Spleen (tissue), 11 donors: ENCODE data around the gene FHIT. TPM values are rescaled to one million over a fixed set of nuclear protein-coding genes. Genes with fewer than 3 reads are reported as not detected.

ENCODE experiments used
- DNase-seq: peaks from one replicate; pipeline ENCODE4 v3.0.0-alpha.2; 2020
- H3K27ac ChIP-seq, 8 donors: fragments of 200-600 bp; sonication (generic) in 7 of 8; 1 replicate in 4 of 8; 2 replicates in 4 of 8; pipeline versions ENCODE4 v1.5.0 to v1.8.0; 2016 to 2021; ENCODE audit warnings: inconsistent platforms in 4 of 8, mild to moderate bottlenecking in 4 of 8, moderate library complexity in 1 of 8
- H3K27me3 ChIP-seq, 7 donors: fragments of 200-600 bp; sonication (generic) in 6 of 7; replicated peaks in 1 of 7; 1 replicate in 4 of 7; 2 replicates in 3 of 7; pipeline versions ENCODE4 v1.5.0 to v1.8.0; 2016 to 2021; ENCODE audit warnings: inconsistent platforms in 3 of 7, mild to moderate bottlenecking in 1 of 7
- H3K36me3 ChIP-seq, 6 donors: fragments of 200-600 bp; sonication (generic) in 5 of 6; 1 replicate in 4 of 6; 2 replicates in 2 of 6; pipeline versions ENCODE4 v1.5.0 to v1.8.0; 2016 to 2021; ENCODE audit warnings: inconsistent platforms in 2 of 6
- H3K4me1 ChIP-seq, 6 donors: fragments of 200-600 bp; sonication (generic) in 5 of 6; 1 replicate in 3 of 6; 2 replicates in 3 of 6; pipeline versions ENCODE4 v1.5.0 to v1.8.0; 2016 to 2021; ENCODE audit warnings: inconsistent platforms in 3 of 6
- H3K4me3 ChIP-seq, 8 donors: fragments of 200-600 bp; sonication (generic) in 7 of 8; 1 replicate in 4 of 8; 2 replicates in 4 of 8; pipeline versions ENCODE4 v1.5.0 to v1.8.0; 2016 to 2021; ENCODE audit warnings: inconsistent platforms in 4 of 8, mild to moderate bottlenecking in 4 of 8, moderate library complexity in 2 of 8
- H3K9me3 ChIP-seq, 8 donors: fragments of 200-600 bp; sonication (generic) in 7 of 8; 1 replicate in 4 of 8; 2 replicates in 4 of 8; pipeline versions ENCODE4 v1.5.0 to v1.8.0; 2016 to 2021; ENCODE audit warnings: inconsistent platforms in 4 of 8
- POLR2A ChIP-seq, 3 donors: fragments of 450-650 bp; IDR thresholded peaks; one replicate each; pipeline ENCODE4 v1.5.1; 2017; ENCODE audit warnings: antibody characterized with exemption in 3 of 3, mild to moderate bottlenecking in 1 of 3
- POLR2AphosphoS5 ChIP-seq, 3 donors: sonication (generic); formaldehyde crosslinking; IDR thresholded peaks; one replicate each; pipeline ENCODE4 v1.5.1; 2017; ENCODE audit warnings: antibody characterized with exemption in 3 of 3
- WGBS, 5 donors: extraction: QIAGEN DNeasy Blood & Tissue Kit in 3 of 5; methylation state at CpG; one replicate each; pipeline versions ENCODE4 v1.1.5 to v1.1.7; 2013 to 2018; 5-methylcytosine and 5-hydroxymethylcytosine counted together
- intact Hi-C: fragments of 100-400 bp; cut with DNase I; formaldehyde crosslinking; loops from one replicate; pipeline ENCODE4 v1.15.0; 2023; ENCODE audit warnings: low total_unique reads
- polyA plus RNA-seq, 3 donors: library from polyadenylated mRNA; stranded (reverse); fragments of 200-250 nt; gene quantifications; one replicate each; pipeline ENCODE4 v1.2.1, GENCODE V29; 2013
- total RNA-seq, 7 donors: library from RNA; depleted of rRNA in 3 of 7; stranded (reverse); fragments of >200 nt in 3 of 7; fragmentation: NEBNext Ultra II Directional in 4 of 7; extraction: Animal tissue kit (Norgen Biotek cat#: 25700) in 4 of 7; gene quantifications; one replicate each; pipeline versions ENCODE4 v1.1.0 to v1.2.1, GENCODE V29; 2016 to 2021
- TF ChIP-seq, protein P1 (sequence below), 11 experiments: fragments of 200-600 bp in 7 of 11; fragments of 450-650 bp in 4 of 11; sonication (generic) in 4 of 11; IDR thresholded peaks in 8 of 11; conservative IDR thresholded peaks in 3 of 11; 1 replicate in 7 of 11; 2 replicates in 4 of 11; pipeline versions ENCODE4 v1.4.0 to v1.8.0; 2016 to 2021; ENCODE audit warnings: antibody characterized with exemption in 11 of 11, inconsistent platforms in 4 of 11, mild to moderate bottlenecking in 1 of 11
- donor health status: healthy with polysubstance abuse.
- donor health status: DM: no; HTN: no; CAD: no; lungs with moderate emphysema.
- donor health status: DM: no; HTN: no; CAD: no.
- donor health status: Bipolar disorder and iron deficiency.
- donor health status: healthy.
- donor health status: DM: no; HTN: no; CAD: no.
- donor health status: DM: yes; HTN: yes; CAD: no.

Gene FHIT
- total and polyA plus RNA-seq, 10 donors, result 4.1 to 23.1 (median 12.2) TPM

GRCh38 chr3:60424942-60425341, 826.3 kb downstream of the FHIT start:
- no peaks in the 10 kb centered on the region for H3K36me3 ChIP-seq
- H3K27me3 ChIP-seq, result no peaks in the 10 kb centered on the region
- DNase-seq, result no peak
- H3K4me3 ChIP-seq, result no peak overlapping the region
- TF ChIP-seq POLR2A (IDR thresholded peaks at IDR 0.05), result no peak
- TF ChIP-seq, protein P1, sequence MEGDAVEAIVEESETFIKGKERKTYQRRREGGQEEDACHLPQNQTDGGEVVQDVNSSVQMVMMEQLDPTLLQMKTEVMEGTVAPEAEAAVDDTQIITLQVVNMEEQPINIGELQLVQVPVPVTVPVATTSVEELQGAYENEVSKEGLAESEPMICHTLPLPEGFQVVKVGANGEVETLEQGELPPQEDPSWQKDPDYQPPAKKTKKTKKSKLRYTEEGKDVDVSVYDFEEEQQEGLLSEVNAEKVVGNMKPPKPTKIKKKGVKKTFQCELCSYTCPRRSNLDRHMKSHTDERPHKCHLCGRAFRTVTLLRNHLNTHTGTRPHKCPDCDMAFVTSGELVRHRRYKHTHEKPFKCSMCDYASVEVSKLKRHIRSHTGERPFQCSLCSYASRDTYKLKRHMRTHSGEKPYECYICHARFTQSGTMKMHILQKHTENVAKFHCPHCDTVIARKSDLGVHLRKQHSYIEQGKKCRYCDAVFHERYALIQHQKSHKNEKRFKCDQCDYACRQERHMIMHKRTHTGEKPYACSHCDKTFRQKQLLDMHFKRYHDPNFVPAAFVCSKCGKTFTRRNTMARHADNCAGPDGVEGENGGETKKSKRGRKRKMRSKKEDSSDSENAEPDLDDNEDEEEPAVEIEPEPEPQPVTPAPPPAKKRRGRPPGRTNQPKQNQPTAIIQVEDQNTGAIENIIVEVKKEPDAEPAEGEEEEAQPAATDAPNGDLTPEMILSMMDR (IDR thresholded peaks at IDR 0.05 in 8 of 11, conservative IDR thresholded peaks at IDR 0.05 in 3 of 11), result no peak
- H3K9me3 ChIP-seq, result no peaks in the 10 kb centered on the region
- no peak overlapping the region for H3K27ac ChIP-seq
- 78 to 97% (median 84%) methylated on average over 2 of the region's 2 CpGs for WGBS, 5 donors
- H3K4me1 ChIP-seq, result no peaks in the 10 kb centered on the region
- intact Hi-C loops, result no loop called here

DNA sequence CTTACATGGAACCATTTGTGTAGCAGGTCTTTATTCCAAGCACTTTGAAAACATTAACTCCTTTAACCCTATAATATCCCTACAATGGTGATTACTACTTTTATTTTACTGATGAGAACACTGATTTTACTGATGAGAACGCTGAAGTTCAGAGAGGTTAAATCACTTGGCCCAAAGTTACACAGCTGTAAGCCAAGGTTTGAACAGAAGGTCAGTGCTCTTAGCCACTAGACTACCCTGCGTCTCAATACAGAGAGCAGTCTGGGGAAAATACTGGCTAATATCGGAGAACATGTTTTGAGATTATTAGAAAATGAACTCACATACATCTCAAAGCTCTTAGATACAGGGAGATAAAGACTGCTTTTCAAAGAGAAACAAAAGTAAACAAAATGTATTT, 827.2 kb downstream of the FHIT start:
- TF ChIP-seq POLR2A (IDR thresholded peaks at IDR 0.05) (no peak), POLR2AphosphoS5 (IDR thresholded peaks at IDR 0.05) (no peak)
- TF ChIP-seq, protein P1 (IDR thresholded peaks at IDR 0.05 in 8 of 11, conservative IDR thresholded peaks at IDR 0.05 in 3 of 11), result no peak
- Histone ChIP-seq H3K27ac (no peak overlapping the region), H3K27me3 (no peaks in the 10 kb centered on the region), H3K4me1 (no peaks in the 10 kb centered on the region), H3K36me3 (no peaks in the 10 kb centered on the region), H3K9me3 (no peaks in the 10 kb centered on the region), H3K4me3 (no peak overlapping the region)
- 79 to 82% (median 81%) methylated on average over 3 of the region's 3 CpGs for WGBS, 5 donors
- intact Hi-C loops, result no loop called here
- DNase-seq, result no peak

DNA sequence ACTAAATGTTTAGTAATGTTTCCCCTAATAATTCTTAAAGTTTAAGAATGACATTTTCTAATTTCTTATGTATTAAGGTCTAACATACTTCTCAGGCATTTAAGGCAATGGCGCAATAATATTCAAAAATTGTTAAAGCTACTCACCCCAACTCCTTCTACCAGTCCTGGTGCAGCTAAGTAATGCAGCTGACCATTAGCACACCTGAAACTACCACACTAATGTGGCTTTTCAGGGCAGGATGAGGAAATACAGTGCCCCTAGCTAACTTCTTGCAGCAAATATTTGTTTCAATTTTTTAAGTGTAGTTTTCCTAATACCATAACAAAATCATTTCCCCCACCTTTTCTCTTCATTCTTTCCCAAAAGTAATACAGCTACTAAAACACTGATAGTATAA, 827.7 kb downstream of the FHIT start:
- no peaks in the 10 kb centered on the region for H3K27me3 ChIP-seq
- H3K27ac ChIP-seq, result no peak overlapping the region
- intact Hi-C loops, result no loop called here
- H3K4me3 ChIP-seq, result no peak overlapping the region
- H3K9me3 ChIP-seq, result no peaks in the 10 kb centered on the region
- no peak for TF ChIP-seq POLR2A (IDR thresholded peaks at IDR 0.05)
- H3K4me1 ChIP-seq, result no peaks in the 10 kb centered on the region
- WGBS, 5 donors, result 95 to 98% (median 98%) methylated on average over 1 of the region's 1 CpG
- DNase-seq, result no peak
- H3K36me3 ChIP-seq, result no peaks in the 10 kb centered on the region

DNA sequence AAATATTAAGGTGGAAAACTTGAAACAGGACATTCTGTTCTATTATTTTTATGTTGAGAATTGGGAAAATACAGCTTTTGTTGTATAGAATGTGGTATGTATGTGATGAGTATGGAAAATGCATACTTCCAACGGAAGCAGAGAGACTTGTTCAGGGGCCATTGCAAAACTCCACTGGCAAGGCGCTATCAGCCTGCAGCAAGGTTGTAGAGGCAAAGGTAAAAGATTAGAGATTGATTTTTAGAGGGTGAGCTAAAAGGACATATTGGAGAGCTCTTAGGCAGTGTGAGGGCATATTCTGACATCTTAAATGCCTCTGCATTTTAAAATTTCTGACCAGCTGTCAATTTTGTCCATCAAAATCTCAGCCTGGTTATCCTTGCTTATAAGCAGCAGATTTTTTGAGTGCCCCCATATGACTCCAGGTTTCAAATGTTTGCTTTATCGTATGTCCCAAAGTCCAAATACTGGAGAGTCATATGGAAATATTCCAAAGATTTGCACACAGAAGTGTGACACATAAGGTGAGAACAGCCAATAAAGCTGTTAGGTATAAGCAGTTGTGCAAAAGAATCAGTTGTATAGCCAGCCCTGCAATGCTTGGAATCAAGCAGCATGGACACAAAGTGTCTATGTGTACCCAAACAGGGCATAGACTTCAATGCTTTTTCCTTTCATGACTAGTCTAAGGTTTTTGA, 829.4 kb downstream of the FHIT start:
- no peak overlapping the region for H3K4me3 ChIP-seq
- H3K9me3 ChIP-seq, result no peaks in the 10 kb centered on the region
- H3K27me3 ChIP-seq, result no peaks in the 10 kb centered on the region
- DNase-seq, result no peak
- no peak overlapping the region for H3K27ac ChIP-seq
- intact Hi-C loops, result no loop called here
- 93 to 100% (median 95%) methylated on average over 3 of the region's 3 CpGs for WGBS, 5 donors
- TF ChIP-seq, protein P1 (IDR thresholded peaks at IDR 0.05 in 8 of 11, conservative IDR thresholded peaks at IDR 0.05 in 3 of 11), result no peak
- TF ChIP-seq POLR2AphosphoS5 (IDR thresholded peaks at IDR 0.05), result no peak
- no peak for TF ChIP-seq POLR2A (IDR thresholded peaks at IDR 0.05)
- no peaks in the 10 kb centered on the region for H3K36me3 ChIP-seq
- H3K4me1 ChIP-seq, result no peaks in the 10 kb centered on the region
